ENCODE data around the gene NUDT14.

The NUDT14 gene

GRCh38 chr14:105210266-105211025 is 29.3 kb upstream of the NUDT14 start:
- no peaks in the 10 kb centered on the region for H3K4me1 ChIP-seq (ENCODE audit: insufficient read depth, low read length)
- DNase-seq (no peak), ATAC-seq (ENCODE audit: insufficient read depth, low read depth) (no peak)
- no peaks in the 10 kb centered on the region for H3K79me2 ChIP-seq (ENCODE audit: insufficient read depth, low read length)
- H3K4me3 ChIP-seq (ENCODE audit: low read depth in 1 of 2, low read length in 2 of 2), result no peak overlapping the region
- no peak overlapping the region for H2AFZ ChIP-seq (ENCODE audit: low read depth, low read length)
- H3K36me3 ChIP-seq (ENCODE audit: insufficient read depth, low read length), result peaks cover 54% of the 10 kb centered on the region
- no peaks in the 10 kb centered on the region for H3K27me3 ChIP-seq (ENCODE audit: insufficient read depth, low read length, poor library complexity)
- peaks cover 39% of the 10 kb centered on the region for H4K20me1 ChIP-seq (ENCODE audit: insufficient read depth, low read length)
- no peaks in the 10 kb centered on the region for H3K9me3 ChIP-seq (ENCODE audit: insufficient read depth, low read length, severe bottlenecking)
- H3K27ac ChIP-seq (ENCODE audit: low read length), result no peak overlapping the region
- H3K4me2 ChIP-seq (ENCODE audit: insufficient read depth, low read length), result no peak overlapping the region
- no peak overlapping the region for H3K9ac ChIP-seq (ENCODE audit: low read depth, low read length)
- no peak for TF ChIP-seq CTCF (IDR thresholded peaks at IDR 0.05; ENCODE audit: borderline replicate concordance, extremely low read depth, low read length, poor library complexity, severe bottlenecking)
- no peak for TF ChIP-seq EZH2 (IDR thresholded peaks at IDR 0.05; ENCODE audit: borderline replicate concordance, low read depth, low read length, severe bottlenecking)

GRCh38 chr14:105209646-105210045 is 28.5 kb upstream of the NUDT14 start:
- ATAC-seq (ENCODE audit: insufficient read depth, low read depth), result no peak
- Histone ChIP-seq H3K27me3 (ENCODE audit: insufficient read depth, low read length, poor library complexity) (no peaks in the 10 kb centered on the region), H3K4me2 (ENCODE audit: insufficient read depth, low read length) (no peak overlapping the region), H3K4me3 (ENCODE audit: low read depth in 1 of 2, low read length in 2 of 2) (no peak overlapping the region), H3K27ac (ENCODE audit: low read length) (no peak overlapping the region), H3K79me2 (ENCODE audit: insufficient read depth, low read length) (no peaks in the 10 kb centered on the region), H2AFZ (ENCODE audit: low read depth, low read length) (no peak overlapping the region), H3K9me3 (ENCODE audit: insufficient read depth, low read length, severe bottlenecking) (no peaks in the 10 kb centered on the region), H3K9ac (ENCODE audit: low read depth, low read length) (no peak overlapping the region), H4K20me1 (ENCODE audit: insufficient read depth, low read length) (peaks cover 37% of the 10 kb centered on the region), H3K4me1 (ENCODE audit: insufficient read depth, low read length) (no peaks in the 10 kb centered on the region), H3K36me3 (ENCODE audit: insufficient read depth, low read length) (peaks cover 46% of the 10 kb centered on the region)
- DNase-seq, result no peak
- no peak for TF ChIP-seq CTCF (IDR thresholded peaks at IDR 0.05; ENCODE audit: borderline replicate concordance, extremely low read depth, low read length, poor library complexity, severe bottlenecking)
- TF ChIP-seq EZH2 (IDR thresholded peaks at IDR 0.05; ENCODE audit: borderline replicate concordance, low read depth, low read length, severe bottlenecking), result no peak

GRCh38 chr14:105209091-105209490 is 28.0 kb upstream of the NUDT14 start:
- no peak for DNase-seq
- ATAC-seq (ENCODE audit: insufficient read depth, low read depth), result no peak
- H4K20me1 ChIP-seq (ENCODE audit: insufficient read depth, low read length), result peaks cover 34% of the 10 kb centered on the region
- H3K9ac ChIP-seq (ENCODE audit: low read depth, low read length), result no peak overlapping the region
- peaks cover 41% of the 10 kb centered on the region for H3K36me3 ChIP-seq (ENCODE audit: insufficient read depth, low read length)
- H3K79me2 ChIP-seq (ENCODE audit: insufficient read depth, low read length), result no peaks in the 10 kb centered on the region
- no peak overlapping the region for H3K27ac ChIP-seq (ENCODE audit: low read length)
- no peak overlapping the region for H3K4me2 ChIP-seq (ENCODE audit: insufficient read depth, low read length)
- H3K4me3 ChIP-seq (ENCODE audit: low read depth in 1 of 2, low read length in 2 of 2), result no peak overlapping the region
- no peaks in the 10 kb centered on the region for H3K27me3 ChIP-seq (ENCODE audit: insufficient read depth, low read length, poor library complexity)
- no peaks in the 10 kb centered on the region for H3K4me1 ChIP-seq (ENCODE audit: insufficient read depth, low read length)
- no peaks in the 10 kb centered on the region for H3K9me3 ChIP-seq (ENCODE audit: insufficient read depth, low read length, severe bottlenecking)
- no peak for TF ChIP-seq CTCF (IDR thresholded peaks at IDR 0.05; ENCODE audit: borderline replicate concordance, extremely low read depth, low read length, poor library complexity, severe bottlenecking)
- no peak for TF ChIP-seq EZH2 (IDR thresholded peaks at IDR 0.05; ENCODE audit: borderline replicate concordance, low read depth, low read length, severe bottlenecking)
- H2AFZ ChIP-seq (ENCODE audit: low read depth, low read length), result no peak overlapping the region
